NCI-H2196 treated with DMSO at 0.1 percent for 48 hours (cell line): ENCODE results near the gene XCL2.
"Not testable (repeated sequence)": the region's sequence is repeated elsewhere in the genome, so short reads cannot be mapped to it uniquely, and the experiment has no call there.

Experiments used
- DNase-seq: peaks from one replicate; lab custom pipeline; 2025; ENCODE audit not compliant: unreplicated experiment; lab: John Stamatoyannopoulos, UW

Gene XCL2

DNA sequence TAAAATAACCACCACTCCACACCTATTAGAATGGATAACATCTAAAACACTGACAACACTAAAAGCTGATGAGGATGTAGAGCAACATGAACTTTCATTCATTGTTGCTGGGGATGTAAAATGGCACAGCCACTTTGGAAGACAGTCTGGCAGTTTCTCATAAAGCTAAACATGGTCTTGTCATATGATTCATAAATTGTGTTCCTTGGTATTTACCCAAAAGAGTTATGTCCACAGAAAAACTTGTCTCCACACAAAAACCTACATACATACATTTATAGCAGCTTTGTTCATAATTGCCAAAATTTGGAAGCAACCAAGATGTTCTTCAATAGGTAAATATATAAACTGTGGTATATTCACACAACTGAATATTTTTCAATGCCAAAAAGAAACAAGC is 16.6 kb upstream of the XCL2 start:
- no peak for DNase-seq

DNA sequence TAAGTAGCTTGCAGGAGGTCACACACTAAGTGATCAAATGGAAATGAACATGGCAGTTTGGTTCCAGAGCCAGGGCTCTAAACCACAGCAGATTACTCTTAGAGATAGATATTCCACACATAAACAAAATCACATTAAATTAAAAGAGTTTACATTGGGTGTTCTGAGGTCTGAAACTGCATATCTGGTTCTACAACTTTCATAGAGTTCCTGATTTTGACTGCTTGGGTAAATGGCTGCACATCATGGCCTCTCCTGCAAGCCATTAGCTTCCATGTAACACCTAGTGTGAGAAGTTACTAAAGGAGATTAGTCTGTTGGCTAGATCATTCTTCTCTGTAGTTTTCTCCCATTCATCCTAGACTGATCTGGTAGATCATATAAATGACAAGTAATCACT is 12.8 kb upstream of the XCL2 start:
- DNase-seq = no peak

DNA sequence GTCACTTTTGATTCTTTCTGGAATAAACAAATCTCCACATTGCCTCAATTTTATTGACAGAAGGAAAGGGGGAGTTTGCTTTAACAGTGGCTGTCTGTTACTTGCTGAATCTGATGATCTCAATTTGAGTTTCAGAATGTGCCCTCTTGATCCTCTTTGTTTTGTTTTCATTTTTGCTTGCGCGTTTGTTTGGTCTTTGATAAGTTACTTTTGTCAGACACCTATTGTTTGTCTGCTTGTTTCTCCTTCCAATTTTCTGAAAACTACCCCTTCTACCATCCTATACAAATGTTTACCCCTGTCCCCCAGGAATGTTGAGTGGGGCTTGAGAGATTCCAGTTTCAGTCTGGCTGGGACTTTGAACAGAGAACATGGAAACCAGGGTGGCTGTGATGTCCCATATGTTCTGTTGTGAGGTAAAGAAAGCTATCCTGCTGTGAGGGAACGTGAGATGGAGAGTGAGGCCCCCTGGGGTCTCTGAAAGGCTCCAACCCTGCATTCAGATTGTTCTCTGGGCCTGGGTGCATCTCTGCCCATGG is 11.8 kb upstream of the XCL2 start:
- no peak for DNase-seq

DNA sequence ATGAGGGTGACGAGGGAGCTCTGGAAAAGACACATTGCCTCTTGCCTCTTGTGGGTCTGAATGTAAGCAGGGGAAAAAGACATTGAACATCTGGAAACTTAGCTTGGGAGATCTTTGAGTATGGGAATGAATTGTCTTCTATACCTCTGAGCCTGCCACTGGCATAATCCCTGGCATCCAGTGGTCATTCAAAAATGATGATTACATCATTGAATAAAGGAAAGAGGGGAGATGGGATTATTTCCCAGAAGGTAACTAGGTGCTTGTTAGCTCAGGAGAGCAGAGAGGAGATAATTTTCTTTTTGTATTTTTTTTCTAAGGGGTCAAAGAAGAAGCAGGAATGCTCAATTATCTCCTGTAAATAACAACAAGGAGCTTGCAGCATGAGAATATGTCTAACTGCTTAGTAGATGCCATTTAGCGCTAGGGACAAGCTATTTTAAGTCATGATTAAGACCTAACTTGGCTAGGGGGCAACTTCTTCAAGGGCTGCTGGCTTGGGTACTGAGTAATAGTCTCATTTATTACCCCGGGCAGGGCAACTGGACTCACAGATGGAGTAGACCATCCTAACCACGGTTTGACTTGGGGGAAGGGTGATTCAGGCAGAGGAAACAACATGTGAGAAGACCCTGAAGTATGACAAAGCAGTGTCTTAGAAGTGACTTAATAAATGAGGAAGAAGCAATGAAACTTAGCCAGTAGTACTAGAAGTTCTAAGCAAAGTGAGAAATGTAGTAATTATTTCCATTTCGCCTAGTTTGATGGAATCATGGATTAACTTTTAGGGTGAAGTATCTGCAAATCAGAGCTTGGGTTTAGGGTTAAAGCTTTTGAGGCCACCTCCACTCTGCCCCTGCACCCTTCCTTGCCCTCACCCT is 11.0 kb upstream of the XCL2 start:
- no peak for DNase-seq

DNA sequence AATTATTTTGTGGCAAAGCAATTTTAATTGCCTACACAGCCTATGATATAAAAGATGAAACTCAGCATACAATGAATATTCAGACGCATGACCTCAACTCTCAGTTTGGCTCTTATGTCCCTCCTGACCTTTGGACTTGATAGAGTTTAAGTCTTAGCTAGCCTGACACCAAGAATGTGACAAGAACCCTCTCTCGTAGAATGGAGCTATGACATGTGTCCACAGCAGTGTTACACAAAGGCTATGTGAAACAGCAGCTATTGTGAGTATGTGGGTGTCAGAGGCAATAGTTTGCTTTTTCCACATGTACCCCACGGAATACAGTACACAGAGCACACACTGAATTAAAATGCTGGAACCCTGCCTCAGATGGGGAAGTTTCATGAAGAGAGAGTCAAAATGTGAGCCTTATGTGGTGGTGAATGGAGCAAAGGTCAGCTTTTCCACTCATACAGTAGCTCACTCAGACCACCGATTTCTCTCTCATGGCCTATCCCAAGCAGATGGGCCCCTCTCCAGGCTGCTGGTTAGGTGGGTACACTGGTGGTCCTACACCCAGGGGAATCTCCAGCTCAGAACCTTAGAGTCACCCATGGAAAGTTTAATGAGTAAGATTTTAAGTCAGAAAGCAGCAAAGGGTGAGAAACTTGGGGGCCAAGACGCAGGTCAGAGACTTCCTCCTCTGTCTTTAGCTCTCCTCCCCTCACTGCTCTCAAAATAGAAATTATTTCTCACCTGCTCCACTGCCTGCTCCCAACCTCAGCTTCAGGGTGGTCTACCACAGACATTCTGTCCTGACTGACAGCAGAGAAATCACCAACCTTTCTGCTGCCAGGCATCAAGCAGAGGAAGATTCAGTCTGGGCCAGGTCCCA is 10.1 kb upstream of the XCL2 start:
- no peak for DNase-seq

DNA sequence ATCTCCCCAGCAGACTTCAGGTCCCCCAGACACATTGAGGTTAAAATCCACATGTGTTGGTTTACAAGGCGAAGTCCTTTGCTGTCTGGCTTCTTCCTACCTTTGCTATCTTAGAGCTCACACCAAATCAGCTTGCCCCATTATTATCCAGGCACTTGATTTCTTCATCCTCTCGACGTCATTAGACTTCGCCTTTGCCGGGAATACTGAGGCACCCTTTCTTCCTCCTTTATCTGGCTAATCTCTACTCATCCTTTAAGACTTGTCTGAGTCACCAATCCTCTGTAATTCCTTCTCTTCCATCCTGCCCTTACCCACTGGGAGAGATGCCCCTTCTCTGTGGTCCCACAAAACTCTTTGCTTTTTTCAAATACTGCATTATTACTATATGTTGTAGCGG is 9.2 kb upstream of the XCL2 start:
- DNase-seq = no peak

DNA sequence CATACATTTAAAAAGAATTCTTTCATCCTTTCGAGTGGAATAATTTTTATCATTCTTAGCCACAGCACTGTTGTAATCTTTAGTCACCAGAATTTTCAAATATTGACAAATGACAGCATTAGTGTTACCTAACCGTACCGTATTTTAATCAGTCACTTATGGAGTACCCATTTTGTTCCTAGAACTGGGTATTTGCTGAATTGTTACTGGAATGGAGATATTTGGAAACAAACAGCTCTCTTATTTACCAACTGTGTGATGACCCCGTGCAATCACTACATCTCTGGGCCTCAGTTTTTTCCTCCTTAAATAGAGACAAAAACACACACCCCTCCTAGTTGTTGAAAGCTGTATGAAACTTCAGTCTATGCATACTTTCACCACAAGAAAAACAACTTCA is 7.9 kb upstream of the XCL2 start:
- DNase-seq = no peak

DNA sequence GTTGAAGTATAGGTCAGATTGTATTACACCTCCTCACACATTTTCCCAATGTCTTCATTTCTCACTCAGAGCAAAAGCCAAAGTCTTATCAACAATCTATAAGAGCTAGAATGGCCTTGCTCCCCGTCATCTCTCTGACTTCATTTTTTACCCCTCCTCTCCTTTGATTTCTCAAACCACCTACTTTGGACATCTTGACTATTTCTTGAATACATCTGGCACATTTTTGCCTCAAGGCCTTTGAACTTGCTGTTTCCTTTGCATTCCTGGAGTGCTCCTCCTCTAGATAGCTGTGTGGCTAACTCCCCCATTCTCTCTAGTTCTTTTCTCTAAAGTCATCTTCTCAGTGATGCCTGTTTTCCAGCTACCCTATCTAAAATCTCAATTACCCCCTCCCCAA is 7.2 kb upstream of the XCL2 start:
- DNase-seq = no peak

DNA sequence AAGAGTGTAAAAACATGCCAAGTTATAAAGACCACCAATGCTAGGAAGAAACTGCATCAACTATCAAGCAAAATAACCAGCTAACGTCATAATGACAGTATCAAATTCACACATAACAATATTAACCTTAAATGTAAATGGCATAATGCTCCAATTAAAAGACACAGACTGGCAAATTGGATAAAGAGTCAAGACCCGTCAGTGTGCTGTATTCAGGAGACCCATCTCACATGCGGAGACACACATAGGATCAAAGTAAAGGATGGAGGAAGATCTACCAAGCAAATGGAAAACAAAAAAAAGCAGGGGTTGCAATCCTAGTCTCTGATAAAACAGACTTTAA is 2.7 kb upstream of the XCL2 start:
- not testable (repeated sequence) for DNase-seq

DNA sequence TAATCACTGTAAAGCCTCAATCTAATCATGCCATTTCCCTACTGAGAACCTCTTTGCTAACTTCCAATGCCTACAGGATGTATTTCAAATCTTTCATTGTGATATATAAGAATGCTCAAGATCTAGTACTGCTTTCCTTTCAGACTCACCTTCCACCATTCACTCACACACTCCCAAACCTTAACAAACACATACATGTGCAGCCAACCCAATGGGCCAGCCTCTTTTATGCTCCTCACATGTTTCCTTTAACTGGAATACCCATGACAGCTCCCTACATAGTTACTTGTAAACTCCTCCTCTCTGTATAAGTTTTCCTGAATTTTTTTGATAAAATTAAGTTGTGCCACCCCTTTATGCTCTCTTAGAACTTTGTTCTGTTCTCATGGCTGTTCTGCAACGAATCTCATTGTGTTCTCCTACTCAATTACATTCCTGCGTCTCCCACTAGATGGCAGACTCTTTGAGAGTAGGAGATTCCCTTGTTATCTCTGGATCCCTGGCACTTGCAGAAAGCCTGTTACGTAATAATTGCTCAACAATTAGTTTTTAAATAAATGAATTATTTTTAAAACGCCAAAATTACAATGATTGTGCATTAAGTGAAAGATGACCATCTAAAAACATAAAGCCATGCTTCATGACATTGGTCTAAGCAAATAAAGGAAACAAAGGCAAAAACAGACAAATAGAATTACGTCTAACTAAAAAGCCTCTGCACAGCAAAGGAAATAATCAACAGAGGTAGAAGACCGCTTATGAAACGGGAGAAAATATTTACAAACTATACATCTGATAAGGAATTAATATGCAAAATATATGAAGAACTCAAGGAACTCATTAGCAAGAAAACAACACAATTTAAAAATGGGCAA is 2.1 kb upstream of the XCL2 start:
- DNase-seq = not testable (repeated sequence)

DNA sequence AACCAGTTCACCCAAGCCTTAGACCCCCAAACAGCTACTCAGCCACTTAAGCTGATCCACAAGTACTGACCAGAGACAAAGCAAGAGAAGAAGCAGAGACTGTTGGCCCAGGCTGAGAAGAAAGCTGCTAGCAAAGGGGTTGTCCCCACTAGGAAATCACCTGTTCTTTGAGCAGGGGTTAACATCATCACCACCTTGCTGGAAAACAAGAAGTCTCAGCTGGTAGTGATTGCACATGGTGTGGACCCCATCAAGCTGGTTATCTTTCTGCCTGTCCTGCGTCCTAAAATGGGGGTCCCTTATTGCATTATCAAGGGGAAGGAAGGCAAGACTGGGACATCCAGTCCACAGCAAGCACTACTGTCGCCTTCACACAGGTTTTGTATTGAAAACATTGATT is 819 bp downstream of the XCL2 start:
- DNase-seq = not testable (repeated sequence)

DNA sequence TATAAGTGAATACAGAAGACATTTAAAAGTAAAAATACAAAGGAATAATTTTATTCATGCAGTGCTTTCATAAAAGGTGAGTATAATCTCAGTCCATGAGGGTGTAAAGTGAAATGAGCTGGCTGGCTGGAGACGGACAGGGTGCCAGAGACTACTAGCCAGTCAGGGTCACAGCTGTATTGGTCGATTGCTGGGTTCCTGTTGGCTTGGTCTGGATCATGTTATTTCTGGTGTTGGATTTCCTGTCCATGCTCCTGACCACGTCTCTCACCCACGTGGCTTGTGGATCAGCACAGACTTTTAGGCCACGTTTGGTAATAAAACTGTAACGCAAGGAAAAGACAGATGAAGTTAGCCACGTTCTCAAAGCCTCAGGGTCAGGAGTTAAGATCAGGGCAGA is 3.0 kb downstream of the XCL2 start:
- DNase-seq = not testable (repeated sequence)

DNA sequence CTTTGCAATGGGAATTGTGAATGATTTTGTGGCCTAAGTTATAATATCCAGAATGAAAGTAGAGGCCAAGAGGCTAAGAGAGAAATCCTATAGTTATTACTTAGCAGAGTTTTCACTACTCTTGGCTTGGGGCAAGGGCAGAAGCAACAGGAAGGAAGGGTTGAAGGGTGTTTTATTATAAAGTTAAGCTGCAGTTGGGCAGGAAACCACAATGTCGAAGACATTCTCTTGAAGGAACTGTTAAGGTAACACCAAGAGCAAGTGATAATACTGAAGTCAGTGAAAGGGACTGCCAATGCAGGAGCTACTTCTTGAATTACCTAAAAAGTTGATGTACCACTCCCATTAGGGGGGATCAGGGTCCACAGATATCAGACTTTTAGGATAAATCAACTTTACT is 8.3 kb downstream of the XCL2 start:
- no peak for DNase-seq

DNA sequence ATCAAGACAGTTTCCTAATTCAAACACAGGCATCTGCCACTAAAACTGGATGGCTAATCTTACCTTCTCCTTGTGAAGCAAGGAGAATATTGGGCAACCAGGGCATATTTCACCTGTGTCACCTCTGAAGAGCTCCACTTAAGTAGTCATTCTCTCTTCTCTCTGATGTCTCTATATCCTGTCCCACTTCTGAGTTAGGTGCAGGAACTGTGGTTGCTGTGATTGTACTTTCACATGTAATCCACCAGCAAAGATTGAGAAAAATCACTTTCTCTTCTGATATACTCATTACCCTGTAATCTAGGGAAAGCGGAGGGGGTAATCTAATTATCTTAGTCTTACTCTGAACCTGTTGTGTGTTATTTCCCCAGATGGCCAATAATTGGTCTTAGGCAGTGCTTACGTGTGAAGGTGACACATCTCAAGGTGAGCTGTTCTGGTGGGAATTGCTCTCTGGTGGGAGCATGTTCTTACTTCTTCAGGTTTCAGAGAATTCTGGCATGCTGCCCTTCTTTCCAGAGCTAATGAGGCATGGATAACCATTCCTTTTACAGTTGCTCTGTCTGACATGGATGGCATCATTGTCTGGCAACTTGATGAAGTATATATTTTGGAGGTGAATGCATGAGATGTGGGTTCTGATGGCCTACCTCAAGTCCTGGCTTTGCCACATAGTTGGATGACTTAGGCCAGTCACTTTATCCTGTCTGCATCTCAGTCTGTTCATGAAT is 12.0 kb downstream of the XCL2 start:
- DNase-seq = no peak

DNA sequence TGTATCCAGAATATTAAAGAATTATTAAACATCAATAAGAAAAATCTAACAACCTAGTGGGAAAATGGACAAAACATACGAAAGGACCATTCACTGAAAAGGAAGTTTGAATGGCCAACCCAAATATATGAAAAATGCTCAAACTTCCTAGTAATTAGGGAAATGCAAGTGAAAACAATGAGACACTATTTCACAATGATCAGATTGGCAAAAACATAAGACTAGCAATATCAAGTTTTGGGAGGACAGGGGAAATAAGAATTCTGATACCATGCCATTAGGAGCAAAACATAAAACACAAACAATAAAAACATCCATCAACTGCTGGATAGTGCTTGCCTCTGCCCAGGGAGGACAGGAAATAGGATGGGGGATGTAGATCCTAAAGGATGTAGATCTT is 14.3 kb downstream of the XCL2 start:
- DNase-seq = no peak

DNA sequence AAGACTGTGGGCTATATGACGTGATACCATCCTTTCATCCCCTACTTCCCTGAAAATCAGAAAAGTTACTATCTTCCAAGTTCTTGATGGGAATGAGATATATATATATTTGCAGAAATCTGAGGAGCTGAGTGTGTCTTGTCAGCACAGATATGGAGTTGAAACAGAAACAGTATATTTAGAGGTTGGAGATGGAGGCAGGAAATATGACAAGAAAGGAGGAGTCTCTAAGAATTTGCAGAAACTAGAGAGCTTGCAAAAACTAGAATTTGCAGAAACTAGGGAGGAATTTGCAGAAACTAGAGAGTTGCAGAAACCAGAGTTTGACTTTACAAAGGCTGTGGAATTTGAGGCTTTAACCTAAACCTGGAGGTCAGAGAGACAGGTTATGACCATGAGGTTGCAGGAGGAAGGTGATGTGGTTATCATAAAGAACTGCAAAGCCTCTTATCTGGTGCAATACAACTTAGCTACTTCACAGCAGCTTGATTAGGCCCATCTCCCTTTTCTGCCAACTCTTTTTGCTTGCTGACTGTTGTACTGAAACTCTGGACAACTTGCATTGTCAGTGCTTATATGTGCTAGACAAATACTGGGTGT is 22.3 kb downstream of the XCL2 start:
- DNase-seq = no peak

DNA sequence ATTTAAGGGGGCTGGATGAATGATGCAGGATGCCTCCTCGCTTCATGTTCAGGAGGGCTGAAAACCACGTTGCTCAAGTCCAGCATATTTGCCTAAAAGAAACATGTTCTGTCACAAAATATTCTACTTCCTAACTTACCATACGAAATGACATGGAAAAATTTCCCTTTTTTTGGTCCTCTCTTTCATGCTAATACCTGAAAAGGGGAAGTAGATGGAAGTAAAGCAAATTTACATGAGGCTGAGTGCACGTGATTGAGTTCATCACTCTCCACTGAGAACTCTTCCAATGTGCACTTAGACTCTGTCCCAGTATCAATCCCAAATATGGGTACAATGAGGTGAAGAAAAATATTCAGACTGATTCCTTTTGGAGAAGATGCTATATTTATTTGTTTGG is 23.0 kb downstream of the XCL2 start:
- DNase-seq = no peak

DNA sequence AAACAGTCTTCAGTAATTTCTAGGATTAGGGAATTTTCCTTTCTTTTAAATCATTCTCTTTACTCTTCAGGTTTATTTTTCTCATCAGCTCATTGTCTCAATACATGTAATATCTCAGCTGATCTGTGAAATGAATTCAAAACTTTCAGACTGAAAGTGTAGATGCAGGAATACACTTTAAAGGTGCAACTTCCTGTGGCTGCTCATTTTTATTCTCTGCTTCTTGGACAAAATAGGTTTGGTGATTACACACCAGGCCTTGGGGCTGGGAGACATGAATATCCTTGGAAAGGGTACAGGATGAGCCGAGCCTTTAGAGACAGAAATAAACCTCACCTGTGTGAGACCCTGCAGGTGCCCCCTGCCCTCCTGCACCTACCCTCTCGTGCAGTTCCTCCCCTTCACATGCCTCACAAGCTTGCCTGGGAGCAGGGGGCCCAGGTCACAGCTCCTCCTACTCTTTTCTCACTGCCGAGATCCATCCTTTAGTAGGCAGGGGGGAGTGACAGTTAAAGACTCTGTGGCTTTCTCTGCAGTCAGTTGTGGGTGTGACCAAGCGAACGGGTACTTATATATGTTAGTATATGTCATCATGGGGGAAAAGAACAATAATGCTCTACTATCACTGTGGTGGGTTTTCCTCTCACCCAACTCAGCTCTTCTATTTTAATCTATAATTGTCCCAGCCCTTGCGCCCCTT is 23.6 kb downstream of the XCL2 start:
- DNase-seq = no peak

DNA sequence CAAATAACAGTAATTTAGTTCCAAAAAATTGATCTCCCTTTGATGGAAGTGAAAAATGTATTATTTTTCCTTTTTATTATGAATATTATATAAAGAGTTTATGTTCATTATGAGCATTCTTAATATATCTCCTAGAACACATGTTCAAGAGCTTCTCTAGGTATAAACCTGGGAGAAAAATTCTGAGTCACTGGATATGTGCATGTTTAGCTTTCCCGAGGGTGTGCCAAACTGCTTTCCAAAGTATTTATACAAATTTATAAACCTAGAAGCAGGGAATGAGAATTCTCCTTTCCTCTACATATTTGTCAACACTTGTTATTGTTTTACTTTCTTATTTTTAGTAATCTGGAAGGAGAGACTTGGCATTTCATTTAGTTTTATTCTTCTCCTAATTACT is 25.0 kb downstream of the XCL2 start:
- no peak for DNase-seq
